Neural cell (in vitro differentiated cells): ENCODE results near the gene PRKCA. TPM values are rescaled to one million over a fixed set of nuclear protein-coding genes. Genes with fewer than 3 reads are reported as not detected.

Source experiments
- H2AFZ ChIP-seq: fragments of 200-600, 300-800 bp; sonication (generic), shearing (Covaris generic); 2 replicates; pipeline ENCODE4 v1.6.0; 2014; ENCODE audit warnings: low read depth, mild to moderate bottlenecking, antibody characterized with exemption, low read length, moderate library complexity
- H3F3A ChIP-seq: fragments of 200-600 bp; shearing (Covaris generic); 2 replicates; pipeline ENCODE4 v1.6.1; 2016; ENCODE audit warnings: mild to moderate bottlenecking, moderate library complexity, mixed read lengths, antibody characterized with exemption, low read length; ENCODE audit not compliant: insufficient read depth, poor library complexity, severe bottlenecking
- H3K27ac ChIP-seq: fragments of 200-600, 300-800 bp; sonication (generic), shearing (Covaris generic); 2 replicates; pipeline ENCODE4 v1.5.1; 2014; ENCODE audit warnings: mild to moderate bottlenecking, low read length, moderate library complexity
- H3K27me3 ChIP-seq: fragments of 300-800, 200-600 bp; sonication (generic), shearing (Covaris generic); 2 replicates; pipeline ENCODE4 v1.6.0; 2014; ENCODE audit warnings: mild to moderate bottlenecking, low read depth, low read length, moderate library complexity; ENCODE audit not compliant: insufficient read depth
- H3K36me3 ChIP-seq: fragments of 300-800, 200-600 bp; sonication (generic), shearing (Covaris generic); 2 replicates; pipeline ENCODE4 v1.5.1; 2014; ENCODE audit warnings: mild to moderate bottlenecking, antibody characterized with exemption, low read length, moderate library complexity; ENCODE audit not compliant: insufficient read depth
- H3K4me2 ChIP-seq: fragments of 300-800, 200-600 bp; sonication (generic), shearing (Covaris generic); 2 replicates; pipeline ENCODE4 v1.6.0; 2014; ENCODE audit warnings: mild to moderate bottlenecking, low read length
- H3K4me3 ChIP-seq: fragments of 300-800, 200-600 bp; sonication (generic), shearing (Covaris generic); 2 replicates; pipeline ENCODE4 v1.5.1; 2014; ENCODE audit warnings: mild to moderate bottlenecking, low read length, moderate library complexity
- H3K79me2 ChIP-seq: fragments of 200-600 bp; shearing (Covaris generic); replicated peaks from 2 replicates; pipeline ENCODE4 v1.6.0; 2014; ENCODE audit warnings: mild to moderate bottlenecking, low read length, moderate library complexity; ENCODE audit not compliant: insufficient read depth
- H3K9ac ChIP-seq: fragments of 300-800, 200-600 bp; sonication (generic), shearing (Covaris generic); 2 replicates; pipeline ENCODE4 v1.6.1; 2016; ENCODE audit warnings: mild to moderate bottlenecking, low read length, mixed read lengths
- H3K9me2 ChIP-seq: fragments of 200-600 bp; shearing (Covaris generic); 2 replicates; pipeline ENCODE4 v1.6.1; 2016; ENCODE audit warnings: mild to moderate bottlenecking, low read length, mixed read lengths; ENCODE audit not compliant: insufficient read depth
- H3K9me3 ChIP-seq: fragments of 200-600, 300-800 bp; sonication (generic), shearing (Covaris generic); 2 replicates; pipeline ENCODE4 v1.6.1; 2016; ENCODE audit warnings: mild to moderate bottlenecking, mixed run types, low read length, moderate library complexity, mixed read lengths
- H4K20me1 ChIP-seq: fragments of 200-600 bp; shearing (Covaris generic); 2 replicates; pipeline ENCODE4 v1.6.1; 2016; ENCODE audit warnings: mild to moderate bottlenecking, mixed run types; ENCODE audit not compliant: insufficient read depth
- CTCF ChIP-seq: fragments of 450-650 bp; IDR thresholded peaks from 2 replicates; pipeline ENCODE4 v1.5.1; 2014; ENCODE audit warnings: antibody characterized with exemption, mild to moderate bottlenecking, moderate library complexity; ENCODE audit not compliant: poor library complexity, severe bottlenecking
- EP300 ChIP-seq: fragments of 450-650 bp; conservative IDR thresholded peaks from 2 replicates; pipeline ENCODE4 v1.6.1; 2014; ENCODE audit warnings: antibody characterized with exemption, mild to moderate bottlenecking, moderate library complexity; ENCODE audit not compliant: poor library complexity, severe bottlenecking
- EZH2 ChIP-seq: fragments of 200-600, 300-800 bp; shearing (Covaris generic), sonication (generic); IDR thresholded peaks from 2 replicates; pipeline ENCODE4 v1.6.1; 2014; ENCODE audit warnings: antibody characterized with exemption, low read length, borderline replicate concordance, mild to moderate bottlenecking; ENCODE audit not compliant: insufficient read depth, poor library complexity, severe bottlenecking
- MXI1 ChIP-seq: fragments of 450-650 bp; conservative IDR thresholded peaks from 2 replicates; pipeline ENCODE4 v1.6.1; 2014; ENCODE audit warnings: antibody characterized with exemption, mild to moderate bottlenecking; ENCODE audit not compliant: poor library complexity, severe bottlenecking
- POLR2AphosphoS5 ChIP-seq: IDR thresholded peaks from 2 replicates; pipeline ENCODE4 v1.6.1; 2012
- RAD21 ChIP-seq: fragments of 450-650 bp; conservative IDR thresholded peaks from 2 replicates; pipeline ENCODE4 v1.6.1; 2014; ENCODE audit warnings: antibody characterized with exemption, mild to moderate bottlenecking, moderate library complexity
- REST ChIP-seq: IDR thresholded peaks from 2 replicates; pipeline ENCODE4 v1.6.1; 2012; ENCODE audit warnings: borderline replicate concordance
- SMC3 ChIP-seq: fragments of 450-650 bp; conservative IDR thresholded peaks from 2 replicates; pipeline ENCODE4 v1.6.1; 2014; ENCODE audit warnings: antibody characterized with exemption, mild to moderate bottlenecking, moderate library complexity; ENCODE audit not compliant: poor library complexity
- TAF1 ChIP-seq: IDR thresholded peaks from 2 replicates; pipeline ENCODE4 v1.6.1; 2012; ENCODE audit warnings: low read depth
- polyA plus RNA-seq: library from polyadenylated mRNA; depleted of rRNA; stranded (reverse); fragments of >200 nt; gene quantifications from 2 replicates; pipeline ENCODE4 v1.2.3, GENCODE V29; 2014

Gene PRKCA
- polyA plus RNA-seq, 1 donor from 2014 or later = 5.9 TPM

- no peaks in the 10 kb centered on the region for H4K20me1 ChIP-seq
- no peak for TF ChIP-seq SMC3
- TF ChIP-seq POLR2AphosphoS5 = no peak
- no peak for TF ChIP-seq RAD21
- TF ChIP-seq REST = no peak
- TF ChIP-seq EP300 = no peak
- TF ChIP-seq CTCF = no peak
- TF ChIP-seq MXI1 = no peak
- no peak for TF ChIP-seq EZH2
- no peak for TF ChIP-seq TAF1
- H3K9ac ChIP-seq = no peak overlapping the region
- no peak overlapping the region for H3K4me3 ChIP-seq
- H2AFZ ChIP-seq = no peak overlapping the region
- H3K27me3 ChIP-seq = no peaks in the 10 kb centered on the region
- H3K9me3 ChIP-seq = no peaks in the 10 kb centered on the region
- no peaks in the 10 kb centered on the region for H3K36me3 ChIP-seq
- H3K4me2 ChIP-seq = no peak overlapping the region
- no peaks in the 10 kb centered on the region for H3K79me2 ChIP-seq
- no peaks in the 10 kb centered on the region for H3K9me2 ChIP-seq
- no peaks in the 10 kb centered on the region for H3F3A ChIP-seq
- H3K27ac ChIP-seq = no peak overlapping the region
These were observed 93.5 kb downstream of the PRKCA start for GRCh38 chr17:66395961-66396360.

GRCh38 chr17:66397486-66397885, 95.1 kb downstream of the PRKCA start:
- Histone ChIP-seq H3F3A (no peaks in the 10 kb centered on the region), H2AFZ (no peak overlapping the region), H3K4me2 (no peak overlapping the region), H3K27me3 (no peaks in the 10 kb centered on the region), H3K9me2 (no peaks in the 10 kb centered on the region), H3K27ac (no peak overlapping the region), H3K36me3 (no peaks in the 10 kb centered on the region), H3K9ac (no peak overlapping the region), H3K4me3 (no peak overlapping the region), H3K9me3 (no peaks in the 10 kb centered on the region), H3K79me2 (no peaks in the 10 kb centered on the region), H4K20me1 (no peaks in the 10 kb centered on the region)
- TF ChIP-seq EZH2 (no peak), EP300 (no peak), REST (no peak), MXI1 (no peak), SMC3 (no peak), POLR2AphosphoS5 (no peak), CTCF (no peak), RAD21 (no peak), TAF1 (no peak)
